Measurements from ENCODE around the gene CHCHD10.

DNA sequence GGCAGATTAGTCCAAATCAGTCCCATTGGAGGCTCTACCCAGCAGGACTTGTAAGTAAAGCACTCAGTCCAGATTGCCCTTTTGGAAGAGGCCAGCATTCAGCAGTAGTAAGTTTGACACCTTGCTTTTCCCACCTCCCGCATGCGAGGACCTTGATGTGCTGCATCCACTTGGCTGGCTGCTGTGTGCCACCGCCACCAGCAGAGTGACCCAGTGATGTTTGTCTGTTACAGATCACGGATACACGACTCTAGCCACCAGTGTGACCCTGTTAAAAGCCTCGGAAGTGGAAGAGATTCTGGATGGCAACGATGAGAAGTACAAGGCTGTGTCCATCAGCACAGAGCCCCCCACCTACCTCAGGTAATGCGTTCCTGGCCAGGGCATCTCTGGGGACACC, 25.6 kb upstream of the CHCHD10 start:
- TF ChIP-seq, protein P1, sequence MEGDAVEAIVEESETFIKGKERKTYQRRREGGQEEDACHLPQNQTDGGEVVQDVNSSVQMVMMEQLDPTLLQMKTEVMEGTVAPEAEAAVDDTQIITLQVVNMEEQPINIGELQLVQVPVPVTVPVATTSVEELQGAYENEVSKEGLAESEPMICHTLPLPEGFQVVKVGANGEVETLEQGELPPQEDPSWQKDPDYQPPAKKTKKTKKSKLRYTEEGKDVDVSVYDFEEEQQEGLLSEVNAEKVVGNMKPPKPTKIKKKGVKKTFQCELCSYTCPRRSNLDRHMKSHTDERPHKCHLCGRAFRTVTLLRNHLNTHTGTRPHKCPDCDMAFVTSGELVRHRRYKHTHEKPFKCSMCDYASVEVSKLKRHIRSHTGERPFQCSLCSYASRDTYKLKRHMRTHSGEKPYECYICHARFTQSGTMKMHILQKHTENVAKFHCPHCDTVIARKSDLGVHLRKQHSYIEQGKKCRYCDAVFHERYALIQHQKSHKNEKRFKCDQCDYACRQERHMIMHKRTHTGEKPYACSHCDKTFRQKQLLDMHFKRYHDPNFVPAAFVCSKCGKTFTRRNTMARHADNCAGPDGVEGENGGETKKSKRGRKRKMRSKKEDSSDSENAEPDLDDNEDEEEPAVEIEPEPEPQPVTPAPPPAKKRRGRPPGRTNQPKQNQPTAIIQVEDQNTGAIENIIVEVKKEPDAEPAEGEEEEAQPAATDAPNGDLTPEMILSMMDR (IDR thresholded peaks at IDR 0.05 in 8 of 11, conservative IDR thresholded peaks at IDR 0.05 in 3 of 11): no peak
- no peak for TF ChIP-seq POLR2AphosphoS5 (IDR thresholded peaks at IDR 0.05)

Data from spleen (tissue), 7 donors.